HG03060 (cell line): ENCODE results near the gene ARFGAP2.
"Not testable (repeated sequence)": the region's sequence is repeated elsewhere in the genome, so short reads cannot be mapped to it uniquely, and the experiment has no call there.

ENCODE experiments used
- ATAC-seq: cut with Tn5 transposase; IDR thresholded peaks from one replicate; pipeline ENCODE4 v1.9.1; 2021; ENCODE audit warnings: low read depth, moderate number of reproducible peaks; ENCODE audit not compliant: unreplicated experiment

Gene ARFGAP2

GRCh38 chr11:47176328-47177228 lies at the start of gene ARFGAP2:
TSS of gene ARFGAP2 (minus strand) at chr11:47176879. CDS start at chr11:47176853, 26 bp downstream.
- ATAC-seq: peak; percentile 70

- no peak for ATAC-seq
These were observed 49.1 kb upstream of the ARFGAP2 start for GRCh38 chr11:47225552-47226400.

- no peak for ATAC-seq
These were observed 46.0 kb upstream of the ARFGAP2 start for GRCh38 chr11:47222696-47223095.

- ATAC-seq: no peak
These were observed 43.7 kb upstream of the ARFGAP2 start for GRCh38 chr11:47220401-47220821.

- peak; percentile 37 for ATAC-seq
These were observed 39.6 kb upstream of the ARFGAP2 start for GRCh38 chr11:47216121-47216798.

GRCh38 chr11:47215366-47215910 lies 38.8 kb upstream of the ARFGAP2 start:
- ATAC-seq: no peak

GRCh38 chr11:47213950-47214565 lies 37.4 kb upstream of the ARFGAP2 start:
- peak; percentile 55 for ATAC-seq

GRCh38 chr11:47212938-47213337 lies 36.3 kb upstream of the ARFGAP2 start:
- no peak for ATAC-seq

- ATAC-seq: no peak
These were observed 31.9 kb upstream of the ARFGAP2 start for GRCh38 chr11:47208628-47209027.

- ATAC-seq: not testable (repeated sequence)
These were observed 31.4 kb upstream of the ARFGAP2 start for GRCh38 chr11:47208008-47208552.

- ATAC-seq: no peak
These were observed 30.8 kb upstream of the ARFGAP2 start for GRCh38 chr11:47207459-47207858.

- ATAC-seq: not testable (repeated sequence)
These were observed 29.9 kb upstream of the ARFGAP2 start for GRCh38 chr11:47206577-47206976.

GRCh38 chr11:47204637-47204989 lies 27.9 kb upstream of the ARFGAP2 start:
- no peak for ATAC-seq

GRCh38 chr11:47202576-47202975 lies 25.9 kb upstream of the ARFGAP2 start:
- ATAC-seq: no peak

- ATAC-seq: no peak
These were observed 24.3 kb upstream of the ARFGAP2 start for GRCh38 chr11:47201015-47201414.

GRCh38 chr11:47198161-47198560 lies 21.5 kb upstream of the ARFGAP2 start:
- not testable (repeated sequence) for ATAC-seq

- ATAC-seq: no peak
These were observed 15.4 kb upstream of the ARFGAP2 start for GRCh38 chr11:47192111-47192510.

- not testable (repeated sequence) for ATAC-seq
These were observed 14.5 kb upstream of the ARFGAP2 start for GRCh38 chr11:47191137-47191536.

GRCh38 chr11:47189100-47189834 lies 12.6 kb upstream of the ARFGAP2 start:
- no peak for ATAC-seq
